Panc1 (cell line): ENCODE data around the gene ABCC1. TPM values are rescaled to one million over a fixed set of nuclear protein-coding genes. Genes with fewer than 3 reads are reported as not detected.

Experiments
- ATAC-seq: fragments of 200-7000 bp; cut with Tn5 transposase; 2 replicates; pipeline ENCODE4 v1.9.1; 2020; ENCODE audit warnings: mild to moderate bottlenecking, moderate library complexity
- BruUV-seq: library from RNA; stranded (reverse); fragments of 400-500 nt; replicated peaks from 2 replicates; lab custom pipeline; 2021; lab: Mats Ljungman, UMichigan
- CTCF ChIA-PET: fragments of 300-600 bp; sonication (Branson Sonifier 250); formaldehyde crosslinking; loops from one replicate; lab custom pipeline; 2022; ENCODE audit warnings: antibody characterized with exemption; lab: Charles Lee
- POLR2A ChIA-PET: fragments of 300-600 bp; sonication (Branson Sonifier 250); formaldehyde crosslinking; loops from one replicate; lab custom pipeline; 2022; ENCODE audit warnings: antibody characterized with exemption; lab: Charles Lee
- DNase-seq: peaks from one replicate; pipeline ENCODE4 v3.0.0-alpha.2; 2010; ENCODE audit warnings: low read depth, low spot score
- H3K27ac ChIP-seq: 2 replicates; pipeline ENCODE4 v1.5.1; 2011; ENCODE audit warnings: mild to moderate bottlenecking, low read length, inconsistent platforms
- H3K27me3 ChIP-seq: fragments of 200-500 bp; sonication (Bioruptor generic); 2 replicates; pipeline ENCODE4 v1.6.0; 2014; ENCODE audit warnings: low read length, inconsistent platforms; ENCODE audit not compliant: control insufficient read depth, insufficient read depth
- H3K36me3 ChIP-seq: fragments of 200-500 bp; sonication (Bioruptor generic); 2 replicates; pipeline ENCODE4 v1.5.1; 2014; ENCODE audit warnings: inconsistent platforms, mild to moderate bottlenecking, low read length, moderate library complexity; ENCODE audit not compliant: control insufficient read depth, insufficient read depth
- H3K4me1 ChIP-seq: 2 replicates; pipeline ENCODE4 v1.5.1; 2011; ENCODE audit warnings: inconsistent platforms, mild to moderate bottlenecking, low read length, moderate library complexity; ENCODE audit not compliant: control insufficient read depth, insufficient read depth
- H3K4me3 ChIP-seq, 2 experiments: 2 replicates each; pipeline ENCODE4 v1.5.1; 2011 to 2012; ENCODE audit warnings: low read depth in 2 of 2, low read length in 2 of 2, mild to moderate bottlenecking in 2 of 2, inconsistent platforms in 1 of 2, moderate library complexity in 1 of 2
- H3K9me3 ChIP-seq: fragments of 200-500 bp; sonication (Bioruptor generic); 2 replicates; pipeline ENCODE4 v1.5.1; 2014; ENCODE audit warnings: low read depth, mild to moderate bottlenecking, inconsistent platforms, low read length, moderate library complexity; ENCODE audit not compliant: control insufficient read depth, insufficient read depth
- CTCF ChIP-seq: fragments of 450-650 bp; IDR thresholded peaks from 2 replicates; pipeline ENCODE4 v1.5.1; 2017; ENCODE audit warnings: mild to moderate bottlenecking
- POLR2AphosphoS5 ChIP-seq: IDR thresholded peaks from 2 replicates; pipeline ENCODE4 v1.6.1; 2012; ENCODE audit warnings: mild to moderate bottlenecking, low read depth, low read length, moderate library complexity
- REST ChIP-seq, 2 experiments: IDR thresholded peaks; 2 replicates each; pipeline ENCODE4 v1.6.1; 2011 to 2012; ENCODE audit warnings: low read depth in 2 of 2, control low read depth in 1 of 2, low read length in 1 of 2, mild to moderate bottlenecking in 1 of 2, moderate library complexity in 1 of 2; ENCODE audit not compliant: insufficient read depth in 1 of 2
- SIN3A ChIP-seq: IDR thresholded peaks from 2 replicates; pipeline ENCODE4 v1.6.1; 2012; ENCODE audit warnings: low read depth, mild to moderate bottlenecking, low read length, moderate library complexity, borderline replicate concordance; ENCODE audit not compliant: insufficient read depth
- TCF7L2 ChIP-seq: IDR thresholded peaks from 2 replicates; pipeline ENCODE4 v1.6.1; 2011; ENCODE audit warnings: mild to moderate bottlenecking, low read depth, low read length, inconsistent platforms
- in situ Hi-C: cut with HindIII; loops from 2 replicates; pipeline ENCODE4 v1.10.0; 2016; ENCODE audit warnings: low sequenced_read_pairs, low pct_unique_long_range_greater_than_20kb
- intact Hi-C: fragments of 100-400 bp; cut with micrococcal nuclease; formaldehyde crosslinking; loops from one replicate; pipeline ENCODE4 v1.10.0; 2022; ENCODE audit not compliant: unreplicated experiment
- total RNA-seq: library from RNA; stranded (reverse); gene quantifications from one replicate; pipeline ENCODE4 v1.2.1, GENCODE V29; 2021; ENCODE audit not compliant: unreplicated experiment

Gene ABCC1
- total RNA-seq, 1 experiment from 2014 or later = 296 TPM

GRCh38 chr16:16045879-16046278, 96.5 kb downstream of the ABCC1 start:
- no peak overlapping the region for H3K27ac ChIP-seq
- ChIA-PET CTCF (no interaction called here), POLR2A (no interaction called here)
- DNase-seq (no peak), ATAC-seq (no peak)
- no peak for TF ChIP-seq POLR2AphosphoS5
- TF ChIP-seq SIN3A = no peak
- TF ChIP-seq CTCF = no peak
- no peak for TF ChIP-seq REST (IDR thresholded peaks at IDR 0.05; ENCODE audit: insufficient read depth in 1 of 2, low read depth in 2 of 2, low read length in 1 of 2)
- no peak for TF ChIP-seq TCF7L2
- 0 out of 2 replicates have a peak, but pooled peaks cover 2% of the 10 kb centered on the region for H3K4me1 ChIP-seq
- in situ Hi-C loops (no loop called here), intact Hi-C loops (no loop called here)
- BruUV-seq = no TSS peak
- no peaks in the 10 kb centered on the region for H3K27me3 ChIP-seq
- H3K36me3 ChIP-seq = peaks cover 29% of the 10 kb centered on the region
- H3K4me3 ChIP-seq = no peak overlapping the region
- no peaks in the 10 kb centered on the region for H3K9me3 ChIP-seq

GRCh38 chr16:16047761-16048160, 98.3 kb downstream of the ABCC1 start:
- no peaks in the 10 kb centered on the region for H3K27me3 ChIP-seq
- POLR2A ChIA-PET = no interaction called here
- DNase-seq (no peak), ATAC-seq (no peak)
- TF ChIP-seq CTCF (no peak), SIN3A (no peak), TCF7L2 (no peak), POLR2AphosphoS5 (no peak), REST (IDR thresholded peaks at IDR 0.05; ENCODE audit: insufficient read depth in 1 of 2, low read depth in 2 of 2, low read length in 1 of 2) (no peak)
- no peak overlapping the region for H3K27ac ChIP-seq
- BruUV-seq = no TSS peak
- intact Hi-C loops = no loop called here
- CTCF ChIA-PET = no interaction called here
- H3K9me3 ChIP-seq = no peaks in the 10 kb centered on the region
- 0 out of 2 replicates have a peak, but pooled peaks cover 2% of the 10 kb centered on the region for H3K4me1 ChIP-seq
- H3K4me3 ChIP-seq = no peak overlapping the region
- H3K36me3 ChIP-seq = peaks cover 31% of the 10 kb centered on the region
- in situ Hi-C loops = no loop called here
